Lower leg skin (tissue), 4 donors: ENCODE data around the gene DTX4. TPM values are rescaled to one million over a fixed set of nuclear protein-coding genes. Genes with fewer than 3 reads are reported as not detected.

Source experiments
- DNase-seq, 2 donors: peaks; one replicate each; pipeline ENCODE4 v3.0.0-alpha.2; 2019; ENCODE audit warnings: low spot score in 2 of 2
- H3K4me3 ChIP-seq: fragments of 200-600 bp; sonication (generic); 2 replicates; pipeline ENCODE4 v1.5.1; 2017; ENCODE audit warnings: mild to moderate bottlenecking, low read depth; ENCODE audit not compliant: poor library complexity, severe bottlenecking
- POLR2A ChIP-seq, 2 donors: fragments of 450-650 bp; IDR thresholded peaks; one replicate each; pipeline ENCODE4 v1.6.1; 2016 to 2017; ENCODE audit warnings: antibody characterized with exemption in 2 of 2, mild to moderate bottlenecking in 1 of 2, moderate library complexity in 1 of 2
- WGBS, 2 donors: methylation state at CpG; one replicate each; pipeline ENCODE4 v1.1.5; 2018; 5-methylcytosine and 5-hydroxymethylcytosine counted together
- intact Hi-C: fragments of 100-400 bp; cut with DNase I; formaldehyde crosslinking; loops from one replicate; pipeline ENCODE4 v1.15.0; 2023; ENCODE audit warnings: low total_unique reads
- total RNA-seq, 4 donors: library from RNA; depleted of rRNA; stranded (reverse); fragments of >200 nt; gene quantifications; one replicate each; pipeline ENCODE4 v1.1.0, GENCODE V29; 2016
- TF ChIP-seq, protein P1 (sequence below), 3 donors: fragments of 450-650 bp; IDR thresholded peaks; one replicate each; pipeline ENCODE4 v1.5.1; 2016; ENCODE audit warnings: antibody characterized with exemption in 3 of 3, mild to moderate bottlenecking in 3 of 3, moderate library complexity in 2 of 3

The DTX4 gene
- total RNA-seq, 4 donors from 2014 or later, result 1.2 to 6.4 (median 3.4) TPM

DNA sequence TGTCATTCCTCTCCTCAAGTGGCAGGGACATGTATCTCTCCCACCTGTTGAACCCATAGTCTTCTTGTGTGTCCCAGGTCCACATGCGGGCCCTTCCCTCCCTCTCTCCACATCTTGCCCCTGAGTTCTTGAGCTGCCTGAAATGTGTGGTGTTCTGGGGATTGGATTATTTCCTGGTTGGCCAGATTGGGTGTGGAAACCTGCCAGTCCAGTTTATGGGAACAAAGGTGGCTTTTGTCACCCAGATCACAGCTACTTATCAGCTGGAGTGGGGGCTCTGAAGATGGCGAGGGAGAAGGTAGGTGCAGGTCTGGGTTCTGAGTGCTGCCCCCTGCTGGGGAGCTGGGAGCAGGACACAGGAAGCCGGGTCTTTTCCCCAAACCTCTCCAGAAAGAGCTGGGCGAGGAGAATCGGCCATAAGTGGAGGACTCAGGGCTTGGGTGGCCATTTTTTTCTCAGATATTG, 14.2 kb downstream of the DTX4 start:
- 63 to 80% methylated on average over 5 of the region's 5 CpGs for WGBS, 2 donors
- H3K4me3 ChIP-seq, result no peak overlapping the region
- TF ChIP-seq, protein P1, sequence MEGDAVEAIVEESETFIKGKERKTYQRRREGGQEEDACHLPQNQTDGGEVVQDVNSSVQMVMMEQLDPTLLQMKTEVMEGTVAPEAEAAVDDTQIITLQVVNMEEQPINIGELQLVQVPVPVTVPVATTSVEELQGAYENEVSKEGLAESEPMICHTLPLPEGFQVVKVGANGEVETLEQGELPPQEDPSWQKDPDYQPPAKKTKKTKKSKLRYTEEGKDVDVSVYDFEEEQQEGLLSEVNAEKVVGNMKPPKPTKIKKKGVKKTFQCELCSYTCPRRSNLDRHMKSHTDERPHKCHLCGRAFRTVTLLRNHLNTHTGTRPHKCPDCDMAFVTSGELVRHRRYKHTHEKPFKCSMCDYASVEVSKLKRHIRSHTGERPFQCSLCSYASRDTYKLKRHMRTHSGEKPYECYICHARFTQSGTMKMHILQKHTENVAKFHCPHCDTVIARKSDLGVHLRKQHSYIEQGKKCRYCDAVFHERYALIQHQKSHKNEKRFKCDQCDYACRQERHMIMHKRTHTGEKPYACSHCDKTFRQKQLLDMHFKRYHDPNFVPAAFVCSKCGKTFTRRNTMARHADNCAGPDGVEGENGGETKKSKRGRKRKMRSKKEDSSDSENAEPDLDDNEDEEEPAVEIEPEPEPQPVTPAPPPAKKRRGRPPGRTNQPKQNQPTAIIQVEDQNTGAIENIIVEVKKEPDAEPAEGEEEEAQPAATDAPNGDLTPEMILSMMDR (IDR thresholded peaks at IDR 0.05), result no peak
- no peak for TF ChIP-seq POLR2A (IDR thresholded peaks at IDR 0.05)
- intact Hi-C loops, result no loop called here
- DNase-seq, result no peak

DNA sequence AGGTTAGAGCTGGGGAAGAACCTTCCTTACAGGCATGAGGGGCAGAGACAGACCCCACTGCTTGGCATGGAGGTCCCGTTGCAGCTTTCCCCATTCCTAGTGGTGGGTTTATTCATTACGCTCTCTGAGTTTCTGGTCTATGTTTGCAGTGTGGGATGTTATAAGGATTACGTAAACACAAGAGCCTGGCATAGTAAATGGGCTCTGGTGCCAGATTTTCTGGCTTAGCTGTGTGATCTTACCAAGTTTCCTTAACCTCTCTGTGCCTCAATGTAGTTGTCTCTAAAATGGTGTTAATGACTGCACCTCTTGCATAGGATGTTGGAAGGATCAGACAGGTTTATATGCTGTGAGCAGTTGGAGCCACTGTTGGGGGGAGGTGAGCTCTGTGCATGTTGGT, 15.1 kb downstream of the DTX4 start:
- no peak for DNase-seq
- no peak overlapping the region for H3K4me3 ChIP-seq
- TF ChIP-seq, protein P1 (IDR thresholded peaks at IDR 0.05), result no peak
- TF ChIP-seq POLR2A (IDR thresholded peaks at IDR 0.05), result no peak
- WGBS, 2 donors, result 65 to 85% methylated on average over 3 of the region's 3 CpGs
- intact Hi-C loops, result no loop called here

DNA sequence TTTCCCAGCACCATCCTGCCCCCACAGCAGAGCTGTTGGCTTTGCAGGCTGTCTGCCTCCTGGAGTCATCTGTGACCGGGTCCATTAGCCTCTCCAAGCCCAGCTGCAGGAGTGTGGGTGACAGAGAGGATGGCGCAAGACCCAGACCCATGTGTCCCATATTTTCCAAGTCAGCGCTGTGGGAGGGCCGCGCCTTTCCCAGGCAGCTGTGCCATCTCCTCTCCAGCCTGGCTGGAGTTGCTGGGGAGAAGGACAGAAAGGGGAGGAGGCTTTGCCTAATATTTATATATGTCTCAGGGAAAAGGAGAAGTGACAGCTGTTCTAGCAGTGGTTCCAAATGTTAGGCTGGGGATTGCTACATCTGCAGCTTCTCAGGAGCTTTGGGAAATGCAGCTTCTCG, 15.7 kb downstream of the DTX4 start:
- TF ChIP-seq, protein P1 (IDR thresholded peaks at IDR 0.05), result no peak
- TF ChIP-seq POLR2A (IDR thresholded peaks at IDR 0.05), result no peak
- intact Hi-C loops, result no loop called here
- DNase-seq, result peak; percentile 61 to 94

DNA sequence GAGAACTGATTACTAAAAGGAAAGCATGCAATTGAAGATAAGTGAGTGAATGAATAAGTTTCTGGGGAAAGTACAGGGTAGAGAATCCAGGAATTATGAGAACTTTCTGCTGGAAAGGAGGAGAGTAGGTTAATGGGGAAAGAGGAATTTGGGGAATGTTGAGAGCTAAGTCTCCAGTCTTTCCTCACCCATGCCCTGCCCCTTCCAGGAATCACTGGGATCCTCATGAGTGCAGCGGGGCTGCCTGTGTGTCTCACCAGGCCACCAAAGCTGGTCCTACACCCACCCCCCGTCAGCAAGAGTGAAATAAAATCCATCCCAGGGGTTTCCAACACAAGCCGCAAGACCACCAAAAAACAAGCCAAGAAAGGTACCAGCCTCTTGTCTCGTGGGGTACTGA, 17.0 kb downstream of the DTX4 start:
- intact Hi-C loops, result no loop called here
- H3K4me3 ChIP-seq, result no peak overlapping the region
- no peak for DNase-seq
- 90 to 92% methylated on average over 4 of the region's 4 CpGs for WGBS, 2 donors
- TF ChIP-seq, protein P1 (IDR thresholded peaks at IDR 0.05), result no peak
- no peak for TF ChIP-seq POLR2A (IDR thresholded peaks at IDR 0.05)

More for the DNA sequence above, 15.7 kb downstream of the DTX4 start:
- H3K4me3 ChIP-seq, result no peak overlapping the region
- 65 to 72% methylated on average over 6 of the region's 6 CpGs for WGBS, 2 donors

DNA sequence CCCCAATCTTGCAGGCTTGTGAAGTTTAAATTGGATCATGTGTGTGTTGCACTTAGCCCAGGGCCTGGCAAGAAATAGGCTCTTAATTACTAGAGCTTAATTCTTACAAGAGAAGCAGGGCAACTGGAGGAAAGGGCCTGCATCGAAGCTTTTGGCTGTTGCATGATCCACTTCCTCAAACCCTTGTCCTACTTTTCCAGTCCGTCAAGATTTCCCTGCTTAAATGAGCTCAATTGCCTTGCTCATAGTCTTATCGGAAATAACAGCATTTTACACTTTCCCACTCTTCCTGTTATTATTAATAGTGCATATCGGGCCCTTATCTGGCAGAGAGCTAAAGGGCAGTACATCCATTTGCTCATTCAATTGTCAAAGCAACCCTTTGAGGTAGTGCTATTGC, 18.1 kb downstream of the DTX4 start:
- H3K4me3 ChIP-seq, result no peak overlapping the region
- TF ChIP-seq, protein P1 (IDR thresholded peaks at IDR 0.05), result no peak
- no peak for TF ChIP-seq POLR2A (IDR thresholded peaks at IDR 0.05)
- intact Hi-C loops, result no loop called here
- WGBS, 2 donors, result 41 to 47% methylated on average over 4 of the region's 4 CpGs
- DNase-seq, result no peak

DNA sequence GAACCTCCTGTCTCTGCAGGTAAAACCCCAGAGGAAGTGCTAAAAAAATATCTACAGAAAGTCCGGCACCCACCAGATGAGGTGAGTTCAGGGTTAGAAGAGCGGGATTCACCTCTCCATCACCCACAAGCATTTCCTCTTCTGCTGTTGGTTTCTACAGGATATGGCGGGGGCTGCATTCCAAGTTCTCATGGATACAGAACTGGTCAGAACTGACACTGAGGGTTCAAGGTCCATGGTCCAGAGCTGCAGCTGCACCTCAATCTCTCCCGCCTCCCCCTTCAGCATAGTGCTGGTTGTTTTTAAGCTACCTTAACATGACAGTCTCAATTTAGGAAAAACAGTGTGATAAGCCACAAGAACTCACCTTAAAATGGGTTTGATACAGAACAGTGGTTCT, 19.2 kb downstream of the DTX4 start:
- intact Hi-C loops, result no loop called here
- DNase-seq, result no peak
- TF ChIP-seq, protein P1 (IDR thresholded peaks at IDR 0.05), result no peak
- TF ChIP-seq POLR2A (IDR thresholded peaks at IDR 0.05), result no peak
- WGBS, 2 donors, result 89 to 95% methylated on average over 4 of the region's 4 CpGs
- H3K4me3 ChIP-seq, result no peak overlapping the region
